H1 (cell line): Measurements from ENCODE around the gene CPPED1. TPM values are rescaled to one million over a fixed set of nuclear protein-coding genes. Genes with fewer than 3 reads are reported as not detected.

ENCODE experiments used
- KDM1A ChIP-seq: fragments of 200-600, 300-600 bp; sonication (generic); IDR thresholded peaks from 2 replicates; pipeline ENCODE4 v1.7.1; 2016; ENCODE audit warnings: mild to moderate bottlenecking, low read length, borderline replicate concordance
- SAP30 ChIP-seq: fragments of 300-600 bp; sonication (generic); IDR thresholded peaks from 2 replicates; pipeline ENCODE4 v1.7.1; 2012; ENCODE audit warnings: low read length, moderate library complexity, mild to moderate bottlenecking, inconsistent platforms; ENCODE audit not compliant: insufficient read depth, insufficient replicate concordance
- polyA plus RNA-seq, 7 experiments: library from polyadenylated mRNA; depleted of rRNA in 3 of 7; stranded (reverse) in 5 of 7; unstranded in 2 of 7; fragments of >200 nt in 5 of 7; fragments of 200-250 nt in 2 of 7; gene quantifications; 1 replicate in 5 of 7; 2 replicates in 1 of 7; 4 replicates in 1 of 7; pipeline versions ENCODE4 v1.2.1 to v1.2.3, GENCODE V29; 2011 to 2013; ENCODE audit warnings: missing spikeins in 2 of 7, mixed read lengths in 2 of 7
- total RNA-seq: library from RNA; stranded (reverse); fragmentation: NEBNext Ultra II Directional; extraction: Animal tissue kit (Norgen Biotek cat#: 25700); gene quantifications from 2 replicates; pipeline ENCODE4 v1.2.1, GENCODE V29; 2021
- TF ChIP-seq, protein P1 (sequence below): IDR thresholded peaks from 2 replicates; pipeline ENCODE4 v1.6.1; 2012; ENCODE audit warnings: low read length, inconsistent platforms

The CPPED1 gene
- total and polyA plus RNA-seq, 2 of the 8 experiments (the other 6 are each of a cell fraction or from before 2014, with no cell fraction given) = 3.5 to 11.2 TPM

DNA sequence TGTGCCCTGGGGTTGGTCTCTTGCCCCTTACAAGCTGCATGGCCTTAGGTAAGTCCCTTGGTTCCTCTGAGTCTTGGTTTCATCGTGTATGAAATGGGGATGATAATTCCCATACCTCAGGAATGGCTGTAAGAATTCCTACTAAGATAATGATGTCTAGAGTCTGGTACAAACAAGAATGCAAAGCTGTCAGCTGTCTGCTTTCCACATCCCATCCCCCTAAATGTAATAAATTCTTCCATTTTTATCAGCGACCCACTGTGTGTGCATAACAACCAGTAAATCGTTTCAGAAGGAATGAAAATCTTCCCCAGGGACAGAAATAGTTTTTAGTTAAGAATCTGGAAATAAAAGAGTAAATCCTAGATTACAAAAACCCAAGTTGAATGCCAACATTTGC is 95.4 kb downstream of the CPPED1 start (continued):
- no peak for TF ChIP-seq KDM1A
- TF ChIP-seq, protein P1, sequence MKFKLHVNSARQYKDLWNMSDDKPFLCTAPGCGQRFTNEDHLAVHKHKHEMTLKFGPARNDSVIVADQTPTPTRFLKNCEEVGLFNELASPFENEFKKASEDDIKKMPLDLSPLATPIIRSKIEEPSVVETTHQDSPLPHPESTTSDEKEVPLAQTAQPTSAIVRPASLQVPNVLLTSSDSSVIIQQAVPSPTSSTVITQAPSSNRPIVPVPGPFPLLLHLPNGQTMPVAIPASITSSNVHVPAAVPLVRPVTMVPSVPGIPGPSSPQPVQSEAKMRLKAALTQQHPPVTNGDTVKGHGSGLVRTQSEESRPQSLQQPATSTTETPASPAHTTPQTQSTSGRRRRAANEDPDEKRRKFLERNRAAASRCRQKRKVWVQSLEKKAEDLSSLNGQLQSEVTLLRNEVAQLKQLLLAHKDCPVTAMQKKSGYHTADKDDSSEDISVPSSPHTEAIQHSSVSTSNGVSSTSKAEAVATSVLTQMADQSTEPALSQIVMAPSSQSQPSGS = no peak
- no peak for TF ChIP-seq SAP30
